ENCODE data around the gene MARK3. TPM values are rescaled to one million over a fixed set of nuclear protein-coding genes. Genes with fewer than 3 reads are reported as not detected.

The MARK3 gene
- total and polyA plus RNA-seq, 10 of the 15 experiments (the other 5 are each of a cell fraction or from before 2014, with no cell fraction given): 10.7 to 75.1 (median 41.4) TPM

GRCh38 chr14:103372552-103373304 is 12.5 kb upstream of the MARK3 start:
- ChIA-PET CTCF (no interaction called here), SMC1A (ENCODE audit: uncharacterized antibody, unreplicated experiment) (no interaction called here), POLR2A (interaction anchor here (0.7 kb wide), 1 partner anchor 86 kb away, joined by 4 read pairs; no protein-coding TSS in a partner anchor), RAD21 (ENCODE audit: unreplicated experiment) (no interaction called here)
- no peaks in the 10 kb centered on the region for H4K20me1 ChIP-seq (ENCODE audit: control insufficient read depth, insufficient read depth)
- H3K4me1 ChIP-seq (ENCODE audit: control insufficient read depth, insufficient read depth, low read length): no peaks in the 10 kb centered on the region
- no peak for DNase-seq (ENCODE audit: low read depth, low spot score)
- intact Hi-C loops (cut with micrococcal nuclease; ENCODE audit: unreplicated experiment) (no loop called here), in situ Hi-C loops (cut with MboI) (no loop called here)
- H3K4me2 ChIP-seq (ENCODE audit: control insufficient read depth, insufficient read depth): no peak overlapping the region
- no peaks in the 10 kb centered on the region for H3K27me3 ChIP-seq (replicated peaks in 1 of 2; ENCODE audit: control insufficient read depth in 2 of 2, insufficient read depth in 2 of 2, low read length in 1 of 2)
- H3K4me3 ChIP-seq: no peak overlapping the region
- no peak for ATAC-seq
- H3K27ac ChIP-seq (ENCODE audit: control insufficient read depth, insufficient read depth): no peak overlapping the region
- 63% methylated on average over 10 of the region's 11 CpGs for WGBS (ENCODE audit: insufficient coverage, insufficient replicate concordance, low lambda C conversion rate, missing lambda C conversion rate)
- H3K9me3 ChIP-seq (replicated peaks; ENCODE audit: control insufficient read depth, insufficient read depth, low read length): no peaks in the 10 kb centered on the region
- no peaks in the 10 kb centered on the region for H3K79me2 ChIP-seq (ENCODE audit: control insufficient read depth, insufficient read depth, low read length)
- FAIRE-seq: no peak
- no TSS peak for BruUV-seq (replicated peaks)
- H3K9ac ChIP-seq (ENCODE audit: control insufficient read depth, insufficient read depth, low read length): no peak overlapping the region
- no peaks in the 10 kb centered on the region for H3K36me3 ChIP-seq (ENCODE audit: control insufficient read depth in 2 of 2, insufficient read depth in 2 of 2, low read length in 1 of 2)
- no peak overlapping the region for H2AFZ ChIP-seq (ENCODE audit: control insufficient read depth, low read depth, low read length)
- TF ChIP-seq NRF1 (conservative IDR thresholded peaks at IDR 0.05; ENCODE audit: low read depth, low read length): no peak
- no peak for TF ChIP-seq MTA3 (IDR thresholded peaks at IDR 0.05; ENCODE audit: borderline replicate concordance, low read length)
- no peak for TF ChIP-seq ZZZ3 (IDR thresholded peaks at IDR 0.05; ENCODE audit: control insufficient read depth, insufficient read length, low read depth)
- no peak for TF ChIP-seq PML (IDR thresholded peaks at IDR 0.05; ENCODE audit: low read length)
- no peak for TF ChIP-seq BCLAF1 (IDR thresholded peaks at IDR 0.05)
- TF ChIP-seq ATF7 (IDR thresholded peaks at IDR 0.05; ENCODE audit: low read depth): no peak
- TF ChIP-seq ATF2 (IDR thresholded peaks at IDR 0.05; ENCODE audit: low read length): no peak
- TF ChIP-seq ZBTB11 (CRISPR knock-in tag; IDR thresholded peaks at IDR 0.05): no peak
- TF ChIP-seq YBX1 (IDR thresholded peaks at IDR 0.05): no peak
- TF ChIP-seq IRF5 (IDR thresholded peaks at IDR 0.05; ENCODE audit: borderline replicate concordance): no peak
- TF ChIP-seq CTCF (IDR thresholded peaks at IDR 0.05 in 2 of 3, conservative IDR thresholded peaks at IDR 0.05 in 1 of 3; ENCODE audit: control insufficient read depth in 2 of 3, extremely low read depth in 1 of 3, insufficient read depth in 1 of 3, low read depth in 3 of 3, low read length in 3 of 3): no peak
- TF ChIP-seq SPI1 (IDR thresholded peaks at IDR 0.05; ENCODE audit: borderline replicate concordance, insufficient read depth, low read depth, low read length): no peak

Measured in GM12878 (cell line).